PC-3 (cell line): ENCODE results near the gene PDGFB. TPM values are rescaled to one million over a fixed set of nuclear protein-coding genes. Genes with fewer than 3 reads are reported as not detected.

Experiments
- ATAC-seq: fragments of 200-7000 bp; cut with Tn5 transposase; 2 replicates; pipeline ENCODE4 v1.9.1; 2020; ENCODE audit warnings: mild to moderate bottlenecking, moderate library complexity
- BruUV-seq: library from RNA; stranded (reverse); fragments of 400-500 nt; replicated peaks from 2 replicates; lab custom pipeline; 2021; lab: Mats Ljungman, UMichigan
- CTCF ChIA-PET: fragments of 300-600 bp; sonication (Branson Sonifier 250); formaldehyde crosslinking; loops from one replicate; lab custom pipeline; 2022; ENCODE audit warnings: antibody characterized with exemption; lab: Charles Lee
- POLR2A ChIA-PET: fragments of 300-600 bp; sonication (Branson Sonifier 250); formaldehyde crosslinking; loops from one replicate; lab custom pipeline; 2022; ENCODE audit warnings: antibody characterized with exemption; ENCODE audit not compliant: unreplicated experiment; lab: Charles Lee
- DNase-seq: peaks from one replicate; pipeline ENCODE4 v3.0.0-alpha.2; 2015
- H2AFZ ChIP-seq: fragments of 300-600 bp; sonication (generic); 2 replicates; pipeline ENCODE4 v1.6.0; 2016; ENCODE audit warnings: antibody characterized with exemption, low read length
- H3F3A ChIP-seq: fragments of 300-600 bp; sonication (generic); one replicate; pipeline ENCODE4 v1.6.0; 2017; ENCODE audit warnings: antibody characterized with exemption, low read length, control low read depth, mild to moderate bottlenecking; ENCODE audit not compliant: unreplicated experiment
- H3K27ac ChIP-seq: fragments of 300-600 bp; sonication (generic); 2 replicates; pipeline ENCODE4 v1.5.1; 2016; ENCODE audit warnings: mild to moderate bottlenecking, low read length
- H3K27me3 ChIP-seq: fragments of 300-600 bp; sonication (generic); 2 replicates; pipeline ENCODE4 v1.6.1; 2016; ENCODE audit warnings: low read length, mixed read lengths
- H3K36me3 ChIP-seq: fragments of 300-600 bp; sonication (generic); 2 replicates; pipeline ENCODE4 v1.6.1; 2016; ENCODE audit warnings: low read depth, mixed run types, low read length, mixed read lengths
- H3K4me1 ChIP-seq: fragments of 300-600 bp; sonication (generic); 2 replicates; pipeline ENCODE4 v1.5.1; 2016; ENCODE audit warnings: low read length; ENCODE audit not compliant: insufficient read depth
- H3K4me2 ChIP-seq: fragments of 300-600 bp; sonication (generic); 2 replicates; pipeline ENCODE4 v1.6.0; 2016; ENCODE audit warnings: low read length
- H3K4me3 ChIP-seq: fragments of 300-600 bp; sonication (generic); 2 replicates; pipeline ENCODE4 v1.5.1; 2016; ENCODE audit warnings: mild to moderate bottlenecking, low read length, mixed read lengths
- H3K79me2 ChIP-seq: fragments of 300-600 bp; sonication (generic); 2 replicates; pipeline ENCODE4 v1.6.1; 2017; ENCODE audit warnings: low read length, mixed read lengths
- H3K9ac ChIP-seq: fragments of 300-600 bp; sonication (generic); 2 replicates; pipeline ENCODE4 v1.6.0; 2016; ENCODE audit warnings: mild to moderate bottlenecking, low read length
- H3K9me2 ChIP-seq: fragments of 300-600 bp; sonication (generic); replicated peaks from 2 replicates; pipeline ENCODE4 v1.6.1; 2016; ENCODE audit warnings: mixed run types, low read length, mixed read lengths
- H3K9me3 ChIP-seq: fragments of 300-600 bp; sonication (generic); 2 replicates; pipeline ENCODE4 v1.6.1; 2016; ENCODE audit warnings: low read length, mixed read lengths
- H4K20me1 ChIP-seq: fragments of 300-600 bp; sonication (generic); 2 replicates; pipeline ENCODE4 v1.6.1; 2016; ENCODE audit warnings: low read length, mixed read lengths
- CTCF ChIP-seq: fragments of 300-600 bp; sonication (generic); conservative IDR thresholded peaks from 2 replicates; pipeline ENCODE4 v1.5.1; 2017; ENCODE audit warnings: antibody characterized with exemption, low read depth, mild to moderate bottlenecking, low read length
- EZH2 ChIP-seq: fragments of 300-600 bp; sonication (generic); IDR thresholded peaks from one replicate; pipeline ENCODE4 v1.6.1; 2017; ENCODE audit warnings: antibody characterized with exemption, mild to moderate bottlenecking, low read length; ENCODE audit not compliant: unreplicated experiment
- EZH2phosphoT487 ChIP-seq: fragments of 300-600 bp; sonication (generic); IDR thresholded peaks from 2 replicates; pipeline ENCODE4 v1.6.1; 2018; ENCODE audit warnings: mild to moderate bottlenecking, antibody characterized with exemption, low read length, borderline replicate concordance
- intact Hi-C: fragments of 100-400 bp; cut with micrococcal nuclease; formaldehyde crosslinking; loops from 2 replicates; pipeline ENCODE4 v1.9.0; 2023
- total RNA-seq: library from RNA; depleted of rRNA; stranded (reverse); fragments of >200 nt; gene quantifications from 2 replicates; pipeline ENCODE4 v1.2.3, GENCODE V29; 2014

Gene PDGFB
- total RNA-seq, 1 experiment from 2014 or later, result 33.1 TPM

- H3K9ac ChIP-seq, result no peak overlapping the region
- H3K4me2 ChIP-seq, result no peak overlapping the region
- H3K27ac ChIP-seq, result no peak overlapping the region
- TF ChIP-seq EZH2 (no peak), EZH2phosphoT487 (no peak), CTCF (no peak)
- peak; percentile 24 for DNase-seq
- no peaks in the 10 kb centered on the region; the same call in 1 of the 2 replicates for H3K4me1 ChIP-seq
- H3K79me2 ChIP-seq, result no peaks in the 10 kb centered on the region
- peak; percentile 31 for ATAC-seq
- H3K4me3 ChIP-seq, result no peak overlapping the region
- no peaks in the 10 kb centered on the region for H3F3A ChIP-seq
- intact Hi-C loops, result no loop called here
- H3K9me3 ChIP-seq, result no peaks in the 10 kb centered on the region
- BruUV-seq, result no TSS peak
- H4K20me1 ChIP-seq, result no peaks in the 10 kb centered on the region
- ChIA-PET CTCF (no interaction called here), POLR2A (no interaction called here)
- no peaks in the 10 kb centered on the region for H3K27me3 ChIP-seq
- H3K9me2 ChIP-seq, result no peaks in the 10 kb centered on the region
- H2AFZ ChIP-seq, result no peak overlapping the region
- peaks cover 9% of the 10 kb centered on the region for H3K36me3 ChIP-seq
Observed at GRCh38 chr22:39220890-39221850, 23.6 kb downstream of the PDGFB start.

GRCh38 chr22:39220450-39220849 lies 24.3 kb downstream of the PDGFB start:
- H3K79me2 ChIP-seq, result no peaks in the 10 kb centered on the region
- H3K9me2 ChIP-seq, result no peaks in the 10 kb centered on the region
- H3K9ac ChIP-seq, result no peak overlapping the region
- no peaks in the 10 kb centered on the region for H3F3A ChIP-seq
- ChIA-PET CTCF (no interaction called here), POLR2A (interaction anchor here (0.6 kb wide), 1 partner anchor 46 kb away, joined by 3 read pairs; no protein-coding TSS in a partner anchor)
- intact Hi-C loops, result no loop called here
- ATAC-seq (no peak), DNase-seq (no peak)
- no peaks in the 10 kb centered on the region for H3K9me3 ChIP-seq
- no peak overlapping the region for H2AFZ ChIP-seq
- TF ChIP-seq EZH2, result no peak
- no peak for TF ChIP-seq EZH2phosphoT487
- TF ChIP-seq CTCF, result no peak
- no TSS peak for BruUV-seq
- H3K4me1 ChIP-seq, result peaks cover 4% of the 10 kb centered on the region
- no peak overlapping the region for H3K4me2 ChIP-seq
- no peak overlapping the region for H3K27ac ChIP-seq
- H3K36me3 ChIP-seq, result peaks cover 7% of the 10 kb centered on the region
- H3K27me3 ChIP-seq, result no peaks in the 10 kb centered on the region
- no peaks in the 10 kb centered on the region for H4K20me1 ChIP-seq
- no peak overlapping the region for H3K4me3 ChIP-seq
